RWPE1 (cell line): ENCODE data around the gene SLC24A4.

Experiments
- CTCF ChIA-PET: fragments of 350-600 bp; sonication (Branson Sonifier 250); formaldehyde crosslinking; extraction: SDS; loops from one replicate; lab custom pipeline; 2021; lab: Yijun Ruan, JAX
- POLR2A ChIA-PET: fragments of 400-600 bp; formaldehyde crosslinking; extraction: SDS; loops from one replicate; lab custom pipeline; 2020; ENCODE audit warnings: antibody characterized with exemption; ENCODE audit not compliant: low non-redundant PET; lab: Yijun Ruan, JAX
- DNase-seq: peaks from one replicate; pipeline ENCODE4 v3.0.0; 2012; ENCODE audit warnings: low spot score
- H3K27ac ChIP-seq: fragments of 450-650 bp; 2 replicates; pipeline ENCODE4 v1.5.1; 2017
- CTCF ChIP-seq: fragments of 450-650 bp; conservative IDR thresholded peaks from 2 replicates; pipeline ENCODE4 v1.5.1; 2017; ENCODE audit warnings: low read depth, mild to moderate bottlenecking

Gene SLC24A4

GRCh38 chr14:92540472-92541048, 217.6 kb downstream of the SLC24A4 start:
- no peak for TF ChIP-seq CTCF
- peak overlapping the region; percentile 71 for H3K27ac ChIP-seq
- DNase-seq, result peak; percentile 86
- POLR2A ChIA-PET, result interaction anchor here (0.6 kb wide), 1 partner anchor 26 kb away, joined by 4 read pairs; no protein-coding TSS in a partner anchor
- CTCF ChIA-PET, result no interaction called here

- H3K27ac ChIP-seq, result no peak overlapping the region
- POLR2A ChIA-PET, result interaction anchor here (0.6 kb wide), 1 partner anchor 404 kb away, joined by 3 read pairs; no protein-coding TSS in a partner anchor
- CTCF ChIA-PET, result interaction anchor here (0.6 kb wide), 1 partner anchor 60 kb away, joined by 4 read pairs; no protein-coding TSS in a partner anchor
- no peak for TF ChIP-seq CTCF
- no peak for DNase-seq
Measured at GRCh38 chr14:92542766-92543554, 220.0 kb downstream of the SLC24A4 start.

GRCh38 chr14:92544051-92544720, 221.2 kb downstream of the SLC24A4 start:
- H3K27ac ChIP-seq, result no peak overlapping the region
- ChIA-PET CTCF (no interaction called here), POLR2A (no interaction called here)
- no peak for DNase-seq
- no peak for TF ChIP-seq CTCF

- no peak overlapping the region for H3K27ac ChIP-seq
- POLR2A ChIA-PET, result no interaction called here
- CTCF ChIA-PET, result no interaction called here
- no peak for DNase-seq
- TF ChIP-seq CTCF, result no peak
Measured at GRCh38 chr14:92546347-92547053, 223.5 kb downstream of the SLC24A4 start.

GRCh38 chr14:92549105-92549858, 226.3 kb downstream of the SLC24A4 start:
- TF ChIP-seq CTCF, result no peak
- ChIA-PET POLR2A (interaction anchor here (0.7 kb wide), 1 partner anchor 95 kb away, joined by 3 read pairs; no protein-coding TSS in a partner anchor), CTCF (no interaction called here)
- no peak for DNase-seq
- H3K27ac ChIP-seq, result no peak overlapping the region
